Omental fat pad (tissue), 4 donors: ENCODE measurements around the gene DENND5A. TPM values are rescaled to one million over a fixed set of nuclear protein-coding genes. Genes with fewer than 3 reads are reported as not detected.

Source experiments
- ATAC-seq: fragments of 150-250 bp; one replicate; pipeline ENCODE4 v1.9.1; 2016; ENCODE audit warnings: mild to moderate bottlenecking, moderate library complexity; ENCODE audit not compliant: low FRiP score
- DNase-seq: peaks from one replicate; pipeline ENCODE4 v3.0.0-alpha.2; 2019; ENCODE audit warnings: low spot score
- total RNA-seq, 4 donors: library from RNA; depleted of rRNA; stranded (reverse); fragments of >200 nt; gene quantifications; one replicate each; pipeline ENCODE4 v1.1.0, GENCODE V29; 2016
- TF ChIP-seq, protein P1 (sequence below), 3 donors: fragments of 450-650 bp; IDR thresholded peaks; one replicate each; pipeline ENCODE4 v1.5.1; 2016 to 2017; ENCODE audit warnings: antibody characterized with exemption in 3 of 3, mild to moderate bottlenecking in 3 of 3, moderate library complexity in 2 of 3

DENND5A gene
- total RNA-seq, 4 donors from 2014 or later, result 113 to 163 (median 121) TPM

DNA sequence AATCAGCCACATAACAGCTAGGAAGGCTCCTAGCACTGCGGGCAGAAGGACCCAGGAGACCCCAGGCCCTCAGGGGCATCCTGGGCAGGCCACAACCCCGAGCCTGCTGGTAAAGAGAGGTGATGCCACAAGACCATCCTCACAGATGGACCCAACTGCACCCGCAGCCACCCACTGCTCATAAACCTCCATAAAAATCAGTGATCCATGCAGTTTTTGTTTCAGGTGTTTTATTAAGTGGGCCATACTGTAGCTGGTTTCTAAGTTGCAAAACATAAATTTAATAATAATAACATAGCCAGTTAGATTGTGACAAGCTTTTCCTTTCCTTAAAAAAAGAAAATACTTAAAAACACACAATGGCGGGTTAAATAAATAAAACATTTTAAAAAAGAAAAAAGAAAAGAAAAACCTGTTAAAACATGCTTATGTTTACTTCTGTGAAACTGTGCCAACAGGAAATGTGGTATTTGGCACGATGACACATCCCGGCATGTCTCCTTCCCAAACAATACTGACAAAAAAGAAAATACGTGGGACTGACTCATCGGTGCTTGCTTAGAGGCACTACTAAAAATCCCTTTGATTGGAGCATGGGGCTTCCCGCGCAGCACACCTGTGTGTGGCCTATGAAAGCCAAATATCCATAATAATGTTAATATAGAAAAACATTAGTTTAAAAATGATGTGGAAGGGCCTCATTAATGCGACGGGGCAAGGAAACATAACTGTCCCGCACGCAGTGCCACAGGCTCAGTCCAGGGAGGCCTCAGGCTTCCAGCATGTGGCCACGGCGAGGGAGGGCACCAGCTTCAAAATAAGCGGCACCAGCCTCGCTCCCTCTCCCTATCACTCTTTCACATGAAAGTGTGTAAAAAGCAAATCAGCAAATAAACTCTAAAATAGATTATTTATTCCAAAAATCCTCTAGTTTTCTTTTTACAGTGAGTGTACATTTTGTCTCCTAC lies 126.3 kb downstream of the DENND5A start:
- ATAC-seq (no peak), DNase-seq (no peak)
- TF ChIP-seq, protein P1, sequence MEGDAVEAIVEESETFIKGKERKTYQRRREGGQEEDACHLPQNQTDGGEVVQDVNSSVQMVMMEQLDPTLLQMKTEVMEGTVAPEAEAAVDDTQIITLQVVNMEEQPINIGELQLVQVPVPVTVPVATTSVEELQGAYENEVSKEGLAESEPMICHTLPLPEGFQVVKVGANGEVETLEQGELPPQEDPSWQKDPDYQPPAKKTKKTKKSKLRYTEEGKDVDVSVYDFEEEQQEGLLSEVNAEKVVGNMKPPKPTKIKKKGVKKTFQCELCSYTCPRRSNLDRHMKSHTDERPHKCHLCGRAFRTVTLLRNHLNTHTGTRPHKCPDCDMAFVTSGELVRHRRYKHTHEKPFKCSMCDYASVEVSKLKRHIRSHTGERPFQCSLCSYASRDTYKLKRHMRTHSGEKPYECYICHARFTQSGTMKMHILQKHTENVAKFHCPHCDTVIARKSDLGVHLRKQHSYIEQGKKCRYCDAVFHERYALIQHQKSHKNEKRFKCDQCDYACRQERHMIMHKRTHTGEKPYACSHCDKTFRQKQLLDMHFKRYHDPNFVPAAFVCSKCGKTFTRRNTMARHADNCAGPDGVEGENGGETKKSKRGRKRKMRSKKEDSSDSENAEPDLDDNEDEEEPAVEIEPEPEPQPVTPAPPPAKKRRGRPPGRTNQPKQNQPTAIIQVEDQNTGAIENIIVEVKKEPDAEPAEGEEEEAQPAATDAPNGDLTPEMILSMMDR (IDR thresholded peaks at IDR 0.05), result no peak

DNA sequence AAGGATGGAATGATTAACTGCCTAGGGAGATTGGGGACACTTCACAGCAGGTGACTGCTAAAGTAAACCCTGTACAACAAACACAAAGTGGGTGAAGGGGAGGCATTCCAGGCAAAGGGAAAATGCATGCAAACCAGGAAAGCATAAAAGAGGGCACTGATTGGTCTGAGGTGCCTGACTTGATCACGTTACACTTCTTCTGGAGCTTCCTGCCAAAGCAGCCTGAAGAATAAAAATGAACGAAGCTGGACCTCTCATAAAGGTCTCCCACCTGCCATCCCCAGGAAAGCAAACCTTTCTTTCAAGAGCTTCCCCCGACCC lies 127.1 kb downstream of the DENND5A start:
- no peak for ATAC-seq
- no peak for DNase-seq
- TF ChIP-seq, protein P1 (IDR thresholded peaks at IDR 0.05), result no peak

DNA sequence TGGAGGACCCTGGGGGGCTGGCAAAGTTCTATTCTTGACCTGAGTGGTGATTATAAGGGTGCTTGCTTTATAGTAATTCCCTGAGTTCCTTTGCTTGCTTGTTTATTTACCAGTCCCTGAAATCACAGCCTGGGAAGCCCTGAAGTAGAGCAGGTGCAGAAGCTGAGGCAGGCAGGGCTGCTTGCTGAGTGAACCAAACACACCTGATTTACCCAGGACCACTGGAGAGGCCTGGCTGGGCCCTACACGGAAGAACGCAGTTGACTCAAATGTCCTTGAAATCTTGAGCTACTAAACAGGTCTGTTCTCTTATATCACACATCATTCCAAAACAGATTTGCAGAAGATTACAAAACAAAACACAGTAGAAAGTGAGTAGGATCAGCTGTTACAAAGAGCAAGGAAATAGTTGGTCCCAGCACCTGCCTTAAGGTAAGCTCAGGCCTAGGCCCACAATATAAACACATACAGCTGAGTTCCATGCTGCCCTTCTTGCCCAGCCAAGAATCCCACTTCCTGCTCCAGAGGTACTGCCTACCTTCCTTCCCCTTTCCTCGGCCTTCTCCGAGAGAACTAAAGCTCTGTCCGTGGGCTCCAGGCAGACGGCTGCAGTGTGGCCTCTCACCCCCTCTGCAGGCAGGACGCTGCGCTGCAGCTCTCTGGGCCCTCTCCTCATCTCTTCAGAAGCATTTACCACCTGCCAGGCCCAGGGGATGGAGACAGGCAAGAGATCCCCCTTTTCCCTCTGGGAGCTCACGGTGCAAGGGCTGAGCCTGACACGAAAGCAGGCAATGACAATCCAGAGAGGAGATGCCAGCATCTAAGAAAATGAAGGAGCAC lies 127.6 kb downstream of the DENND5A start:
- DNase-seq (peak; percentile 48), ATAC-seq (peak; percentile 82)
- TF ChIP-seq, protein P1 (IDR thresholded peaks at IDR 0.05), result peak in 1 of 3 donors; percentile 44

DNA sequence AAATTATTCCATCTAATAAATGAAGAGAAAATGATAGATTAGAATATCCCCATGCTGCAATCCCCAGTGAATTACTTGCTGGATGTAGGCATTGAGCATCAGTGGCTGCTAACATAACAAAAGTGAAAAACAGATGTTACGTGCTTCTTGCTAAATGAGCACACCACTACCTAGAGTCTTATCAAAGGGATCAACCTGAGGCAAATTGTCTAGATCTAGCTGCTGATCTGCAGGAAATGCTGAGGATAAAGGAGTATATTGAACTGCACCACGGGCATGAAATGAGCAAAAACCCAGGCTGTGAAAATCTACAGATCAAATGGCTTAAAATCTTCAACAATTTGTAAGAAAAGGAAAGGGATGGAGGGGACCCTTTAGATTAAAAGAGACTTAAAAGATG lies 128.4 kb downstream of the DENND5A start:
- TF ChIP-seq, protein P1 (IDR thresholded peaks at IDR 0.05), result no peak
- no peak for DNase-seq
- no peak for ATAC-seq

DNA sequence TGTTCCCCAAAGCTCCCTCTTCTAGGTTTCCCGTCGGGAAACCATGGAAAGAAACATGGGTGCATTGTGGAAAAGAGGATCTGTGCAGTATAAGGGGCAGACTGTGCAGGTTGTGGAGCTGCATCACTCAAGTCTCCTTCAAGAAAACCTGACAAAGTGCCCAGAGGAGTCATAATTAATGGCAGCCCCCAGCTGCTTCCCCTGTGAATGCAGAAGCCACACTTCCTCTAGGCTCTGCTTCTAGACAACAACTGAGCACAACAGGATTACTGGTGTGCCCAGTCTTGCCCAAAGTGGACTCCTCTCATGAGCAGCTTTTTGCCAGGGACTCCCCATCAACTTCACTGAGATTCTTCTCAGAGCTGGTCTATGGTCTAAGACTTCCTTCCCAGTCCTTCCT lies 131.2 kb downstream of the DENND5A start:
- ATAC-seq (no peak), DNase-seq (no peak)
- TF ChIP-seq, protein P1 (IDR thresholded peaks at IDR 0.05), result no peak

DNA sequence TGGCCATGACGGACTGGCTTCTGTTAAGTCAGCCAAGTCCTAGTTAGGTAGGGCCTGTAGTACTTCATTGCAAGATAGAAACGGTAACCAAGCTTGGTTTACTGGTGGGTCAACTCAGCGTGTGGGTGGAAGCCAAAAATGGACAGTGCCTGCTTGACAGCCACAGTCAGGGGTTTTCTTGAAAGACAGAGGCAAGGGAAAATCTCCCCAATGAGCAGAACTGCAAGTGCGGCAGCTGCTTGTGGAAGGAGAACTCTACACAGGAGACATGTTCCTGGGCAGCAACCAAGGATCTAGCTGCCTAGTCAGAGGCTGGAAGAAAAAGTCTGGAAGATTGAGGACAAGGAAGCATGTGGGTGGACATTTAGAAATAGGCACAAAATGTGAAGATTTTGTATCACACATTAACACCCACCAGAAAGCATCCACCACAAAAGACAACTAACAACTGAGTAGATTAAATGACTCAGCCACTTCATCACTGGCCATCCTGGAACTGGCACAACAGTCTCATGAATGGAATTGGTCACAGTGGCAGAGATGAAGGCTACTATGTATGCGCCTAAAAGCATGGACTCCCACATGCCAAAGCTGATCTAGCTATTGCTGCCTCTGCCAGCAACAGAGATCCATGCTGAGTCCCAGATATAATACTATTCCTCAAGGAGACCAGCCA lies 132.8 kb downstream of the DENND5A start:
- DNase-seq (no peak), ATAC-seq (no peak)
- TF ChIP-seq, protein P1 (IDR thresholded peaks at IDR 0.05), result no peak
